Ecto neural progenitor cell (in vitro differentiated cells): ENCODE results near the gene AGK.
A peak's percentile ranks its signal among the peaks of the same experiment; 100 is the strongest.

Experiments used
- DNase-seq: peaks from one replicate; pipeline ENCODE4 v3.0.0-alpha.2; 2018; ENCODE audit warnings: low spot score

The AGK gene

GRCh38 chr7:141551094-141551781, at the start of gene AGK:
AGK (plus strand) TSS chr7:141551410; CDS start chr7:141555467, 4,057 bp downstream.
- peak; percentile 88 for DNase-seq

GRCh38 chr7:141501451-141501850, 49.8 kb upstream of the AGK start:
- no peak for DNase-seq

- DNase-seq = no peak
These were observed 39.9 kb upstream of the AGK start for GRCh38 chr7:141511316-141511675.

- DNase-seq = peak; percentile 50
These were observed 39.4 kb upstream of the AGK start for GRCh38 chr7:141511676-141512396.

GRCh38 chr7:141512597-141512996, 38.6 kb upstream of the AGK start:
- DNase-seq = no peak

- DNase-seq = no peak
These were observed 37.5 kb upstream of the AGK start for GRCh38 chr7:141513720-141514119.

GRCh38 chr7:141515941-141516340, 35.3 kb upstream of the AGK start:
- DNase-seq = no peak

GRCh38 chr7:141519623-141520022, 31.6 kb upstream of the AGK start:
- no peak for DNase-seq

GRCh38 chr7:141522657-141523342, 28.4 kb upstream of the AGK start:
- DNase-seq = no peak

GRCh38 chr7:141525973-141526514, 25.2 kb upstream of the AGK start:
- no peak for DNase-seq

- no peak for DNase-seq
These were observed 24.1 kb upstream of the AGK start for GRCh38 chr7:141527076-141527475.

- no peak for DNase-seq
These were observed 22.8 kb upstream of the AGK start for GRCh38 chr7:141528399-141528798.

- peak; percentile 77 for DNase-seq
These were observed 17.9 kb upstream of the AGK start for GRCh38 chr7:141533149-141533949.

GRCh38 chr7:141534757-141535737, 16.2 kb upstream of the AGK start:
- no peak for DNase-seq

- DNase-seq = no peak
These were observed 13.3 kb upstream of the AGK start for GRCh38 chr7:141537906-141538305.

GRCh38 chr7:141541375-141541774, 9.8 kb upstream of the AGK start:
- DNase-seq = no peak

GRCh38 chr7:141544831-141545230, 6.4 kb upstream of the AGK start:
- no peak for DNase-seq

- DNase-seq = no peak
These were observed 1.6 kb upstream of the AGK start for GRCh38 chr7:141549582-141549981.

GRCh38 chr7:141550386-141551093, 670 bp upstream of the AGK start:
- peak; percentile 51 for DNase-seq

- DNase-seq = no peak
These were observed 572 bp downstream of the AGK start for GRCh38 chr7:141551782-141552181.
